ENCODE data around the gene SUCLG2.

Gene SUCLG2

DNA sequence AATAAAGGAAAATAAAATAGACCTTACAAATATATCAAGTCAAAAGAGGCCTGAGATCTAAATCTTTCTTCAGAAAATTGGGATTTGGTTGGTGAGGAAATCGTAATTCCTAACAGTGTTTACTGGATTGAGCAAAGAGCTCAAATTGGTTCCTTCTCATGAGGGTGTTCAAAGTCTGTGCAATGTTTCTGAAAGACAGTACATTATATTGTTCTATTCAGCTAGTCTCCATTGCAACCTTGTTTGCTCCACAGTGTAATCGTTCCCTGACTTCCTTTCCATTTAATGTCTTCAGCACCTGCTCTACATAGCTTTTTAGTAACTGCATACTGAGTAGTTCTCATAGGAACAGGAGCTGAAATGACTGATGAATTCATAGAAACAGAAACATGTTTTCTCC lies 326.8 kb downstream of the SUCLG2 start:
- H3K9ac ChIP-seq (ENCODE audit: low read length), result no peak overlapping the region
- H3K9me3 ChIP-seq (ENCODE audit: low read length), result no peaks in the 10 kb centered on the region
- H3K36me3 ChIP-seq (ENCODE audit: insufficient read depth, low read length), result no peaks in the 10 kb centered on the region
- H3K27me3 ChIP-seq (ENCODE audit: control insufficient read depth in 1 of 2, insufficient read depth in 2 of 2, low read length in 2 of 2), result no peaks in the 10 kb centered on the region
- H3K4me1 ChIP-seq (ENCODE audit: insufficient read depth, low read length), result no peaks in the 10 kb centered on the region
- no peak overlapping the region for H3K27ac ChIP-seq (ENCODE audit: low read depth, low read length)
- no peak overlapping the region for H3K4me3 ChIP-seq (ENCODE audit: low read depth in 1 of 2, low read length in 2 of 2)

DNA sequence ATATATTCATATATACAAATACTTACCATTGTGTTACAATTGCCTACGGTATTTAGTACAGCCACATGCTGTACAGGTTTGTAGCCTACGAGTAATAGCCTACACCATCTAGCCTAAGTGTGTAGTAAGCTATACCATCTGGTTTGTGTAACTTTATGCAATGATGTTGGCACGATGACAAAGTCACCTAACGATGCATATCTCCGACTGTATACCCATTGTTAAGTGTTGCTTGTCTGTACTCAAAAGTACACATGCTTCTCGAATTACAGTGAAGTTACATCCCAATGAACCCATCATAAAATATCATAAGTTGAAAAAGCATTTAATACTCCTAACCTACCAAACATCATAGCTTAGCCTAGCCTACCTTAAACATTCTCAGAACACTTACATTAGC lies 329.2 kb downstream of the SUCLG2 start:
- H3K36me3 ChIP-seq (ENCODE audit: insufficient read depth, low read length), result no peaks in the 10 kb centered on the region
- no peaks in the 10 kb centered on the region for H3K9me3 ChIP-seq (ENCODE audit: low read length)
- H3K4me1 ChIP-seq (ENCODE audit: insufficient read depth, low read length), result no peaks in the 10 kb centered on the region
- H3K4me3 ChIP-seq (ENCODE audit: low read depth in 1 of 2, low read length in 2 of 2), result no peak overlapping the region
- no peaks in the 10 kb centered on the region for H3K27me3 ChIP-seq (ENCODE audit: control insufficient read depth in 1 of 2, insufficient read depth in 2 of 2, low read length in 2 of 2)
- H3K27ac ChIP-seq (ENCODE audit: low read depth, low read length), result no peak overlapping the region
- H3K9ac ChIP-seq (ENCODE audit: low read length), result no peak overlapping the region

Data from muscle layer of colon (tissue), 2 donors.